HL-60 (cell line): ENCODE measurements around the gene ARSG.
"Not testable (repeated sequence)": the region's sequence is repeated elsewhere in the genome, so short reads cannot be mapped to it uniquely, and the experiment has no call there.

Experiments used
- DNase-seq, 2 experiments: peaks; one replicate each; pipeline ENCODE4 v3.0.0-alpha.2; 2010 to 2020; ENCODE audit warnings: low read depth in 1 of 2, low spot score in 1 of 2
- H3K27ac ChIP-seq: fragments of 250-450 bp; sonication (Bioruptor Pico); replicated peaks from 2 replicates; pipeline ENCODE4 v1.5.1; 2020; ENCODE audit warnings: mild to moderate bottlenecking, moderate library complexity
- H3K27me3 ChIP-seq: fragments of 250-450 bp; sonication (Bioruptor Pico); 2 replicates; pipeline ENCODE4 v1.5.1; 2021; ENCODE audit warnings: mild to moderate bottlenecking, moderate library complexity; ENCODE audit not compliant: insufficient read depth, poor library complexity, severe bottlenecking
- H3K4me3 ChIP-seq: replicated peaks from 2 replicates; pipeline ENCODE4 v1.5.1; 2011; ENCODE audit warnings: mild to moderate bottlenecking, control low read depth, low read length; ENCODE audit not compliant: insufficient read depth
- CTCF ChIP-seq: IDR thresholded peaks from one replicate; pipeline ENCODE4 v1.5.1; 2011; ENCODE audit warnings: low read length, control low read depth, inconsistent platforms; ENCODE audit not compliant: insufficient read depth
- GABPA ChIP-seq: IDR thresholded peaks from 2 replicates; pipeline ENCODE4 v1.6.1; 2012; ENCODE audit warnings: low read depth
- POLR2AphosphoS5 ChIP-seq: IDR thresholded peaks from 2 replicates; pipeline ENCODE4 v1.6.1; 2012; ENCODE audit warnings: low read depth
- REST ChIP-seq: IDR thresholded peaks from 2 replicates; pipeline ENCODE4 v1.6.1; 2012; ENCODE audit warnings: low read depth; ENCODE audit not compliant: insufficient replicate concordance
- SPI1 ChIP-seq: IDR thresholded peaks from 2 replicates; pipeline ENCODE4 v1.6.1; 2012; ENCODE audit warnings: low read depth, mild to moderate bottlenecking, borderline replicate concordance

Gene ARSG

GRCh38 chr17:68353111-68353521, 61.8 kb downstream of the ARSG start:
- no peak for DNase-seq
- Histone ChIP-seq H3K4me3 (no peak overlapping the region), H3K27me3 (no peaks in the 10 kb centered on the region), H3K27ac (no peak overlapping the region)
- TF ChIP-seq CTCF (no peak), GABPA (no peak), POLR2AphosphoS5 (no peak), REST (no peak), SPI1 (no peak)

GRCh38 chr17:68354311-68354710, 63.0 kb downstream of the ARSG start:
- H3K27ac ChIP-seq, H3K4me3 ChIP-seq, H3K27me3 ChIP-seq, DNase-seq: not testable (repeated sequence)

GRCh38 chr17:68355108-68355507, 63.8 kb downstream of the ARSG start:
- H3K27ac ChIP-seq, H3K4me3 ChIP-seq, DNase-seq, H3K27me3 ChIP-seq: not testable (repeated sequence)

- TF ChIP-seq POLR2AphosphoS5, result peak; percentile 77
- no peak for TF ChIP-seq SPI1
- no peak for TF ChIP-seq CTCF
- TF ChIP-seq REST, result no peak
- peak; percentile 80 for TF ChIP-seq GABPA
- peak in 1 of 2 experiments; percentile 86 for DNase-seq
- Histone ChIP-seq H3K27me3 (no peaks in the 10 kb centered on the region), H3K27ac (peak overlapping the region; percentile 68), H3K4me3 (peak overlapping the region; percentile 51)
These were observed 65.2 kb downstream of the ARSG start for GRCh38 chr17:68356520-68356919.

- peak in 1 of 2 experiments; percentile 27 for DNase-seq
- Histone ChIP-seq H3K27ac (peak overlapping the region; percentile 68), H3K4me3 (peak overlapping the region; percentile 51), H3K27me3 (no peaks in the 10 kb centered on the region)
- TF ChIP-seq REST (no peak), CTCF (no peak), SPI1 (no peak), POLR2AphosphoS5 (no peak), GABPA (no peak)
These were observed 65.7 kb downstream of the ARSG start for GRCh38 chr17:68356949-68357455.
